Nucleus accumbens (tissue), 56 donors: ENCODE results near the gene RPTOR.
A peak's percentile ranks its signal among the peaks of the same experiment; 100 is the strongest.

Experiments
- DNase-seq, 56 donors: peaks; one replicate each; lab custom pipeline; 2025; lab: John Stamatoyannopoulos, UW

Gene RPTOR

GRCh38 chr17:80970044-80970761 is 425.6 kb downstream of the RPTOR start:
- peak in 24 of 56 donors; percentile 5 to 68 (median 24) for DNase-seq

GRCh38 chr17:80970762-80971703 is 426.4 kb downstream of the RPTOR start:
- peak in 2 of 56 donors; percentile 27 to 30 for DNase-seq

GRCh38 chr17:80971704-80972304 is 427.2 kb downstream of the RPTOR start:
- DNase-seq, result no peak

- DNase-seq, result no peak
These were observed 432.1 kb downstream of the RPTOR start for GRCh38 chr17:80976701-80977100.

GRCh38 chr17:80977172-80977571 is 432.5 kb downstream of the RPTOR start:
- DNase-seq, result no peak

GRCh38 chr17:80978499-80979497 is 434.2 kb downstream of the RPTOR start:
- DNase-seq, result no peak

- DNase-seq, result no peak
These were observed 435.1 kb downstream of the RPTOR start for GRCh38 chr17:80979547-80980378.

- DNase-seq, result peak in 2 of 56 donors; percentile 12 to 35
These were observed 435.9 kb downstream of the RPTOR start for GRCh38 chr17:80980397-80981061.

GRCh38 chr17:80981062-80981902 is 436.6 kb downstream of the RPTOR start:
- peak in 3 of 56 donors; percentile 9 to 76 (median 30) for DNase-seq

GRCh38 chr17:80981929-80982425 is 437.3 kb downstream of the RPTOR start:
- no peak for DNase-seq

- no peak for DNase-seq
These were observed 437.9 kb downstream of the RPTOR start for GRCh38 chr17:80982426-80982974.

GRCh38 chr17:80983545-80983944 is 438.9 kb downstream of the RPTOR start:
- DNase-seq, result no peak

- DNase-seq, result peak in 4 of 56 donors; percentile 18 to 43 (median 22)
These were observed 440.1 kb downstream of the RPTOR start for GRCh38 chr17:80984749-80985148.

GRCh38 chr17:80986046-80986445 is 441.4 kb downstream of the RPTOR start:
- DNase-seq, result no peak

- DNase-seq, result peak in 15 of 56 donors; percentile 15 to 60 (median 38)
These were observed 442.3 kb downstream of the RPTOR start for GRCh38 chr17:80986816-80987475.

GRCh38 chr17:80987941-80988461 is 443.4 kb downstream of the RPTOR start:
- no peak for DNase-seq
